Stimulated activated naive CD4-positive, alpha-beta T cell (primary cell): Measurements from ENCODE around the gene HNRNPUL2.
"Not testable (repeated sequence)": the region's sequence is repeated elsewhere in the genome, so short reads cannot be mapped to it uniquely, and the experiment has no call there.

Experiments used
- DNase-seq, 6 experiments: peaks; one replicate each; lab custom pipeline; 2025; lab: John Stamatoyannopoulos, UW

The HNRNPUL2 gene

GRCh38 chr11:62727165-62727871, at the start of gene HNRNPUL2:
Gene HNRNPUL2, minus strand, starts transcription at chr11:62727457. Its CDS starts 301 bp downstream, at chr11:62727156.
- DNase-seq, result peak; percentile 96 to 99 (median 99)

- no peak for DNase-seq
Measured at GRCh38 chr11:62775646-62776045, 48.4 kb upstream of the HNRNPUL2 start.

- DNase-seq, result no peak
Measured at GRCh38 chr11:62774407-62774806, 47.1 kb upstream of the HNRNPUL2 start.

- DNase-seq, result peak; percentile 81 to 92 (median 84)
Measured at GRCh38 chr11:62771144-62772021, 44.1 kb upstream of the HNRNPUL2 start, which contains the start of gene TAF6L. Gene TAF6L, plus strand, starts transcription at chr11:62771396. Its CDS starts 4,388 bp downstream, at chr11:62775784.

GRCh38 chr11:62770778-62771143, 43.5 kb upstream of the HNRNPUL2 start:
- peak in 1 of 6 experiments; percentile 42 for DNase-seq

GRCh38 chr11:62760867-62761227, 33.6 kb upstream of the HNRNPUL2 start:
- not testable (repeated sequence) for DNase-seq

- DNase-seq, result no peak
Measured at GRCh38 chr11:62757846-62758788, 30.9 kb upstream of the HNRNPUL2 start.

- DNase-seq, result no peak
Measured at GRCh38 chr11:62755086-62755615, 27.9 kb upstream of the HNRNPUL2 start.

GRCh38 chr11:62753736-62754603, 26.7 kb upstream of the HNRNPUL2 start, which contains the start of gene ZBTB3:
Gene ZBTB3, minus strand, starts transcription at chr11:62754160. Its CDS starts 496 bp downstream, at chr11:62753664.
- DNase-seq, result peak; percentile 94 to 100 (median 98)

- DNase-seq, result no peak
Measured at GRCh38 chr11:62752994-62753735, 25.9 kb upstream of the HNRNPUL2 start.

GRCh38 chr11:62752177-62752785, 25.0 kb upstream of the HNRNPUL2 start:
- DNase-seq, result no peak

GRCh38 chr11:62749931-62750330, 22.7 kb upstream of the HNRNPUL2 start:
- not testable (repeated sequence) for DNase-seq

- DNase-seq, result no peak
Measured at GRCh38 chr11:62747475-62748160, 20.4 kb upstream of the HNRNPUL2 start.

- no peak for DNase-seq
Measured at GRCh38 chr11:62737196-62737595, 9.9 kb upstream of the HNRNPUL2 start.

- peak in 2 of 6 experiments; percentile 12 to 33 for DNase-seq
Measured at GRCh38 chr11:62732830-62733229, 5.6 kb upstream of the HNRNPUL2 start.

GRCh38 chr11:62730076-62730475, 2.8 kb upstream of the HNRNPUL2 start:
- DNase-seq, result not testable (repeated sequence)

GRCh38 chr11:62728171-62728988, 1.1 kb upstream of the HNRNPUL2 start, which contains the start of gene TTC9C:
Gene TTC9C, plus strand, starts transcription at chr11:62728486. Its CDS starts 363 bp downstream, at chr11:62728849.
- DNase-seq, result peak; percentile 76 to 93 (median 82)

- DNase-seq, result peak in 5 of 6 experiments; percentile 80 to 98 (median 87)
Measured at GRCh38 chr11:62727872-62728170, 564 bp upstream of the HNRNPUL2 start.
